Measurements from ENCODE around the gene PDE10A.

The PDE10A gene

DNA sequence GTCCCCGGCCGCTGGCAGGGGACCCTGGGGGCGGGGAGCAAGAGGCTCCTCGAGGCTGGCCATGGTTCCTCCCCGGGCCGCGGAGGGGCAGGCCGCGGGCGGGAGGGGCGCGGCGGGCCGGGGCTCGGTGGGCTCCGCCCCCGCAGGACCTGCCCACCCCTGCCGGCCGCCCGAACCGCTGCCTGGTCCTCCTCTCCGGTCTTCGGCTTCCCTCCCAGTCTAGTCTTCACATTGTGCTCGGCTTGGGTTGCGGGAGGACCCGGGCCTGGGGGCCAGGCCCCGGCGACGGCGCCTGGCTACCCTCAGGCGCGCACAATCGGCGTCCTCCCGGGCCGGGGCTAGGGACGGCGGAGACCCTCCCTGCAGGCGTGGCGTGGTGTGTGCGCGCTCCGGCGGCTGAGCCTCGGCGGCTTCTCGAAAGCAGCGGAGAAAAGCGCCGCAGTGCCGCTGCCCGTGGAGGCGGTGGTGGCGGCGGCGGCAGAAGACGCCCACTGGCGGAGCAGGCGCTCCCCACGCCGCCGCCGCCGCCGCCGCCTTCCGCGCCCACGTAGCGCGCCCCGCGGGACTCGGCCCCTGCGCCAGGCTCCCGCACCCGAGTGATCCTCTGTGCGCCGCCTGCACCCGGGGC is at the start of gene PDE10A:
Gene PDE10A (minus strand): TSS at position 493 of the 628 bp plus-strand sequence. CDS start 430 bp downstream, at position 63.
- DNase-seq (ENCODE audit: low read depth, low spot score): no peak

DNA sequence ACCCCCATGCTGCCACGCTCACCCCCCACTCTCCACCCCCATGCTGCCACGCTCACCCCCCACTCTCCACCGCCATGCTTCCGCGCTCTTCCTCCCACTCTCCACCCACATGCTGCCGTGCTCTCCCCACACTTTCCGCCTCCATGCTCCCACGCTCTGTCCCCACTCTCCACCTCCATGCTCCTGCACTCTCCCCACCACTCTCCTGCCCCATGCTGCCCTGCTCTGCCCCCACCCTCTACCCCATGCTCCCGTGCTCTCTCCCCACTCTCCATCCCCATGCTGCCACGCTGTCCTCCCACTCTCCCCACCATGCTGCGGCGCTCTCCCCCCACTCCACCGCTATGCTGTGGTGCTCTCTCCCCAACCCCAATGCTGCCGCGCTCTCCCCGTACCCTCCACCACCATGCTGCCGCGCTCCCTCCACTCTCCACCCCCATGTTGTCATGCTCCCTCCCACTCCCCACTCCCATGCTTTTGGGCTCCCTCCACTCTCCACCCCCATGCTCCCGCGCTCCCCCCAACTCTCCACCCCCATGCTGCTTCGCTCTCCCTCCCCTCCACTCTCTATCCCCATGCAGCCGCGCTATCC is 46.0 kb upstream of the PDE10A start:
- no peak for DNase-seq (ENCODE audit: low read depth, low spot score)

DNA sequence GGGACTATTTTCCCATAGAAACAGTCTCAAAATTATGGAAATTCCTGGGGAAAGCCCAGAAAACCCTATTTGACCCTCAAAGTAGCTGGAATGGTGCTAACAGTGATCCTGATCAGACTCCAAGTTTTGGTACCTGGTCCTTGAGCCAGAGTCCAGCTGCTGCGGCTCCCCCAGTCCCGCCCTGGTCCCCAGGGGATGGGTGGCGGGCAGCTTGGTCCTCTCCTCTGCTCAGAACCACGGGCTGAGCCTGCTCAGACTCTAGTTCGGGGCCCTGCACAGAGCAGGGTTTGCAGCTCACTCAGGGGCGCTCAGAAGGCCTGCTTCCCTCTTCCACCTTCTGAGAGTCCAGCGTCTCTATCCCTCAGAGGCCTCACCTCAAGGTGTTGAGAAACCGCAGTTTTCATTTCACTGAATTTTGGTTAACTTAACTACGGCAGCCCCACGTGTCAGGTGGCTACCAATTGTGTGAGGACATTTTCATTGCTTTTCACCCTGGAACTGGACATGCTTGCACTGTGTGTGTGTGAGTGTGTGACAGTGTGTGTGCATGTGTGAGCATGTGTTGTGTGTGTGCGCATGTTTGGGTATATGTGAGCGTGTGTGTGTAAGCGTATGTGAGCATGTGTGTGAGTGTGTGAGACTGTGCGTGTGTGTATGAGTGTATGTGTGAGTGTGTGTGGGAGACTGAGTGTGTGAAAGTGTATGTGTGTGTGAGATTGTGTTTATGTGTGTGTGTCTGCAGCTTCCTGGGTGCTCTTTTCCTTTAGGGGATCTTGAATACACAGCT is 44.2 kb upstream of the PDE10A start:
- no peak for DNase-seq (ENCODE audit: low read depth, low spot score)

DNA sequence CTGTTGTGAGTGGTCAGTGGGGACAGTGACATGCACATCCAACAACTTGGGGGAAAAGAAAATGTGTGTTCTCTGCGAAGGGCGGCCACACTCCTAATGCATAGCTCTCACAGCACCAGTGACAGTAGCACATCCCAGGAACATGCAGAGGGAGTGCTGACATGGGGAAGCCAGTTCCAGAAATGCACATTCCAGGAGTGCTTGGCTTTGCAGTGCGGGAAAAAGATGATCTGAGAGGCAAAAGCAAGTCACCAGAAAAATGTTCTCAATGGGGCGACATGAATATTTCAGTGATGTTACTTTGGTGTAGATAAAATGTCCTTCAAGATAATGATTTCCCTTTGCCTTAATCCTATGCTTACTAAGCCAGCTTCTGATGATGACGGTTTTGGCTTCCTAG is 42.9 kb upstream of the PDE10A start:
- no peak for DNase-seq (ENCODE audit: low read depth, low spot score)

DNA sequence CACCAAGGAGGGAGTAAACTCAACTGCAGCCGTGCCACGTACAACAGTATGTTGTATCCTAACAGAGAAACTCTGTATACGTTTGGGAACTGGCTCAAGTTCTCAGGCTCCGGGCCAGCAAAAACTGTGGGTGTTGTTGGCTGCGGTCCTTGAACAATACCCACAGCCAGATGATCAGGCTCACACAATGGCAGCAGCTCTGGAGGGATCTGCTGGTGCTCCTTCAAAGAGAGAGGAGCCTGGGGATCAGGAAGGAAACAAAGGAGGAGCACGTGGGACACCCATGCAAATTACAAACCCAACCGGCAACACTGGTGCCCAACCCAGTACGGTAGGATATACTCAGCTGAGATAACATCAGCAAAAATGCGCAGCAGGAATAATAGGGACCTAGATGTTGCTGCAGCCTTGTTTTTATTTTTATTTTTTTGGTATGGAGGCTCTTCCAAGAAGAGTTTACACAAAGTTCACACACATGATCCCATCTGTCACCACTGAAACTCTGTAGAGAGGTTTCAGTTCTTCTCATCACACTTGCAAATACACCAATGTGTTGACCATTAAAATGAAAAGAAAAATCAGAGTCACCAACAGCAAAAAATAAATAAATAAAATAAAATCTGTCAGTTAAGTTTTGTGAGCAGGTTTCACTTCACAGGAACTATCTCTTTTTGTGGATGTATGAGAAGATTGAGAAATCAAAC is 41.2 kb upstream of the PDE10A start:
- DNase-seq (ENCODE audit: low read depth, low spot score): no peak

DNA sequence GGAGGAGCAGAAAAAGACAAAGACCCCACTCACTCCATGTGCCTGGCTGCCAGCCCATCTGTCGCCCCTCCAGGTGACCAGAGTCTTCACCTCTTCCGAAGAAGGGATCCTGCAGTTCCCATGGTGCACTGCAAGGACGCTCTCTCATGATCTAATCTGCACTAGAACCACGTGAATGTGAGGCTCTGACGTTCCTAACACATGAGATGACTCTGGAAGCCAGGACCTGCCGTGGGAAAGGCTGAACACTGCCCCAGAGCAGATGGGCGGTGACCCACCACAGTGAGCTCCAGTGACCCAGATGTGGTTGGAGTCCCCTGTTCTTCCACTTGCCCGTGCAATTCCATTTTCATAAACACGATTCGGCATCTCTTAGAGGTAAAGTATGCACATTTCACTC is 39.6 kb upstream of the PDE10A start:
- no peak for DNase-seq (ENCODE audit: low read depth, low spot score)

DNA sequence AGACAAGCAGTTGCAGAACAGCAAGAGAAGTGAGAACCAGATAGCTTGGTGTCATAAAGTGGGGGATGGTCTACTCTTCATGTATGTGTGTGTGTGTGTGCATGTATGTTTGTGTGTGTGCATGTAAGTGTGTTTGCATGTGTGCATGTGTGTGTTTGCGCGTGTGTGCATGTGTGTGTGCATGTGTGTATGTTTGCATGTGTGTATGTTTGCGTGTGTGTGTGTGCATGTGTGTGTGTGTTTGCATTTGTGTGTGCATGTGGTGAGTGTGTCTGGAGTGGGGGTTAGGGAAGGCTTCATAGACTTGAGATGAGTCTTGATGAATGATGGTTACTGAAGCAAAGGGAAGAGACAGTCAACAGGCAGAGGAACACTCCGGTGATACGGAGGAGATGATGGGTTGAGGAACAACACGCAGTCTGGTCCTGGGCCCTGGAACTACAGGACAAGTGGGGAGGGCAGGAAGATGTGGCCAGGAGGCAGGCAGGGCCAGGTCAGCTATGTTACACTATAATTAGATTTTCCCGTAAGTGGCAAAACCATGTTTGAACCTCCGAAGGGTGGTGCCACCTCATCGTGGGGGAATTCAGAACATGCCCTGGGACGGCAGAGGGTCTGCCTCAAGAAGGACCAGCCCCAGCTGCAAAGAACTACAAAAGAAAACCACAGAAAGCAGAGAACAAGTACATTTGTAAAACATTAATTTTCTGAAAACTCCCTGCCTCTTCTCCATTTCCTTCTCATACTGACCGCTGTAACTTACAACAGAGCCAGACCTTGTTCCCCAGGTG is 38.7 kb upstream of the PDE10A start:
- no peak for DNase-seq (ENCODE audit: low read depth, low spot score)

DNA sequence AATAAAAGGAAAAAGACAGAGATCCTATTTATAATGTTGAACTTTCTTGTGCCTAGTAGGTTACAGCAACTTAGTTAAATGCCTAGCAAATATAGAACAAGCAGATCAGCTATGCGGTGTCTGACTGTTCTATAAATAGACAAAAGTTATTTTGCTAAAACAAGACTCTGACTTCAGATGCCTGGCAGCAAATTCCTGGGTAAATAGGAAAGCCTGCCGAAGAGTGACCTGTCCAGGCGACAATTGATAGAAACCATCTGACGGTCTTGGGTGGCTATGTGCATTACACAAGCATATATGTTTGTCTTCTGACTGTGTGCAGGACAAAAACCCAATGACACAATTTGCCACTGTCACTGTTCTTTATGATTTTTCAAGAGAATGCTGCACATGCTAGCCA is 38.0 kb upstream of the PDE10A start:
- no peak for DNase-seq (ENCODE audit: low read depth, low spot score)

DNA sequence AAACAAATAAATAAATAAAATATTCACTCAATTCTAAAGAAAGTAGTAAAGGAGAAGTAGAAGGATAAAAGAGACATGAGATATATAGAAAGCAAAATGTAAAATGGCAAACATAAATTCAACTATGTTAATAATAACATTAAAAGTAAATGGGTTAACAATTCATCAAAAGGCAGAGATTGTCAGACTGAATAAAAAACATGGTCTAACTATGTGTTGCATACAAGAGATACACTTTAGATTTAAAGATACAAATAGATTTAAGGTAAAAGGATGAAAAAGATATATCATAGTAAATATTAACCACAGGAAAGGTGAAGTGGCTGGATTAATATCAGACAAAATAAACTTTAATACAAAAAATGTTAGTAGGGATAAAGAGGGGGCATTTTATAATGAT is 35.8 kb upstream of the PDE10A start:
- no peak for DNase-seq (ENCODE audit: low read depth, low spot score)

DNA sequence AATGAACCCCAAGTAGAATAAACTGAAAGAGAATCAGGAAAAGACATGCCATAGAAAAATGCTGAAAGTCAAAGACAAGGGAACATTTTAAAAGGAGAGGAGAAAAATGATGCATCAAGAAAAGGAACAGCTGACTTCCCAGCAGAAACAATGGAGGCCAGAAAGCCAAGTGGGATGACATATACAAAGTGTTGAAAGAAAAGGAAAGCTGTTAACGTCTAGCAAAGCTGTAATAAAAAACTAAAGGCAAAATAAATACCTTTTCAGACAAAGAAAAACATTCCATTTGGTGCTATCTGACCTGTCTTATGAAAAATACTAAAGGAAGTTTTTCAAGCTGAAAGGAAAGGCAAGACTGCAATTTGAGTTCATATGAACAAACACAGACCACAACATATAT is 34.1 kb upstream of the PDE10A start:
- no peak for DNase-seq (ENCODE audit: low read depth, low spot score)

DNA sequence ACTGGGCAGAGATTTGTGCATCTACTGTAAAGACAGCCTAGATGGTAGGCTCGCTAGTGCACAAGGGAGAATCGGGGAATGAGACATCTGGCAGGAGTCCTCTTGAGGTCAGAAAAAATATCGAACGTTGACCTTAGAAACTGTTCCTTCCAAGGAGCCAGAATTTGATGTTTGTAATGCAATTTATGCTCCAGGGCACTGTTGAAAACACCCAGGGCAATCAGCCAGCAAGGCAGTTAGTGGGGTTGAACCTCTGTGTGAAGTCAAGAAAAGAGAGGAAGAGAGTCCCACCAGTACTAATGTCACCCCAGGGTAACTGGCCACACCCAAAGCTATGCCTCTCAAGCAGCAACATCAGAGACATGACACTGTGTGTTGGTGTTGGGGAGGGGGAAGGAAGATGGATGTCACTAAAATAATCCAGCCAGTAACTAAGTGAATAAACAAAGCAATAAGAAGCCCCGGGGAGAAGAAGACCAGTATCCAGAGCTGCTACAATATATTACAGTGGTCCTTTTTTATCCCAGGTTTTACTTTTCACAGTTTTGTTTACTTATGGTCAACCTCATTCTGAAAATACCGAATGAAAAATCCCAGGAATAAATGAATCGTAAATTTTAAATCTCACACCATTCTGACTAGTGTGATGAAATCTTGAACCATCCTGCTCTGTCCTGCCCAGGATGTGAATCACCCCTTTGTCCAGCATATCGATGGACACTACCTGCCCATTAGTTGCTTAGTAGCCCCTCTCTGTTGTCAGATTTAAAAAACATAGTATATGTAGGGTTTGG is 32.9 kb upstream of the PDE10A start:
- DNase-seq (ENCODE audit: low read depth, low spot score): no peak

DNA sequence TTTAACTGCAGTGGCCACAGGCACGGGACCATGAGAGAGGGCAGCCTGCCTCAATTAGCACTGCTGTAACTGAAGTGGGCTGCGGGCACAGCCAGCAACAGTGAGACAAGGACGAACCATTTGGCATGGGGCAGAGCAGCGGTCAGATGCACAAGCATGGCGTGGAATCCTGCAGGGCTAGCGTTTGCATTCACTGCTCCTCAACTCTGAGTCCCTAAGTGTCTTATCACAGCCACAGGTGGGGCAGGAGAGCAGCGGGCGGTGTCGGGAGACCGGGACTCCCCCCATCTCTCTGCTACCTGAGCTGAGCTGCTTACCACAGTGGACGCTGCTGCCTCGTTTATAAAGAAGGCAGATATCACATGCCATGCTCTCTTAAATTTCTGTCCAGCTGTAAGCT is 31.3 kb upstream of the PDE10A start:
- no peak for DNase-seq (ENCODE audit: low read depth, low spot score)

DNA sequence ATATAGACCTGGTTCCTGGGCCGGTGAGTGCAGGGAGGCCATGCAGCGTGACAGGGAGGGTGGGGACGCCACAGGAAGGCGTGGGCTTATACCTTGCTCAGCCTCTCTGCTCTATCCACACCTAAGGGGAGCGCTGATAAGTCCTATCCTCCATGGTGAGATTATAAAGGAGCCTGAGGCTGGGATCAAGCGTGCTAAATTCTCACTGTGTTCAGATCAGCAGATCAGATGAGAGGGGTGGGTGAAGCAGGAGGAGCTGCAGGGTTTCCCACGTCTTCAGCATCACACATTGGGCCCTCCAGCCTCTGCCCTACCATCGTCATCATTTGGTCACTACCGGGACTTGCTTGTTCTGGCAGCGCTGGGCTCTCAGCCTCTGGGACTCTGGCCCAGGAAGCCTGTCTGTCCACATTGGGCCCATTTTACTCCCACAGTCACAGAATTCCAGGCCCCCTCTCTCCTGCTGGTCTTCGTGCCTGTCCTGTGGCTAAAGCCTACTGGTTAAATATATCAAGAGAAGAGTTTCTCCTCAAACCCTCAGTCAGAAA is 29.1 kb upstream of the PDE10A start:
- DNase-seq (ENCODE audit: low read depth, low spot score): no peak

DNA sequence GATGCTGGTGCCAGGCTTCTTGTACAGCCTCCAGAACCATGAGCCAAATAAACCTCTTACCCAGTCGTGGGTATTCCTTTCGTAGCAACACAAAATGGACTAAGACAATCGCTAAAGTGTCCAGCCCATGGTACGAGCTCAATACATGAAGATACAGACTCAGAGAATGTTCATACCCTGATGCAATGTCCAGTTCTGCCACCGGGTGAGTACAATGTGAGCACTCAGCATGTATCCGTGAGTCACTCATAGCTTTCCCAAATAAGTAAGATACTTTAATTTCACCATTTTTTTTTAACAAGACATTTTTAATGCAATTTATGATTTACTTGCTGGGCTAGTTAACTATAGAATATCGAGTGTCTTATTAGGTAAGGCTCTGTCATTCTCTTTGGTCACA is 26.7 kb upstream of the PDE10A start:
- no peak for DNase-seq (ENCODE audit: low read depth, low spot score)

DNA sequence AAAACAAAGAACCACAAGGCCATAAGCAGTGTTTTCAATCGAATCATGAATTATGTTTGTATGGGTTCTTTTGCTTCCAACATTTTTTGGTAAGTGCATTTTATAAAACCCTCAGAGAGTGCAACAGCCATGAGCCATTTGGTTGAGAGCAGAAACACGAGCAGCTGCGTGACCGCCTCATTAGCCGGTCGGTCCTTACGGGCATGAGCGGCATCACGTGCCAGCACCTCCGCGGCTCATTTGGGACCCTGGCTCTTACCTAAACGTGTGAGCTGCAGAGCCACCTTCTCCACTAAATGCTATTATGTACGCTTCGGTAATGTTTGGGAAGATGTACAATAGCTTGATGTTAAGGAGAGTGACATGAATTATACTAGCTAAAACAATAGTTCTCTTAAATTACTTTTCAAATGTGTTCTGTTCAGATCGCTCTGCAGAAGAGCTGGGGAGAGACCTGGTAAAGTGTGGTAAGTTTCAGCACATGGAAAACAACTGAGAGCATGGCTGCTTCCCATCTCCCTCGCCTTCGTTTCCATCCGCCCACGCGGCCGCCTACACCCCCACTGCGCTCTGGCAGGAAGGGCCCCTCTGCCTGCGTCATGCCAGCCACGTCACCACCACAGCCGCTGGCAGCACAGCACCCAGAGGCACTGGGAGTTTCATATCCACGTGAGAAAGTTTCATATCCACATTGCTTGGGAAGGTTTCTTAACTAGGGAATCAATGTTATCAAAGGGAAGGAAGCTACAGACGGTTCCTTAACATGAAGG is 23.7 kb upstream of the PDE10A start:
- no peak for DNase-seq (ENCODE audit: low read depth, low spot score)

DNA sequence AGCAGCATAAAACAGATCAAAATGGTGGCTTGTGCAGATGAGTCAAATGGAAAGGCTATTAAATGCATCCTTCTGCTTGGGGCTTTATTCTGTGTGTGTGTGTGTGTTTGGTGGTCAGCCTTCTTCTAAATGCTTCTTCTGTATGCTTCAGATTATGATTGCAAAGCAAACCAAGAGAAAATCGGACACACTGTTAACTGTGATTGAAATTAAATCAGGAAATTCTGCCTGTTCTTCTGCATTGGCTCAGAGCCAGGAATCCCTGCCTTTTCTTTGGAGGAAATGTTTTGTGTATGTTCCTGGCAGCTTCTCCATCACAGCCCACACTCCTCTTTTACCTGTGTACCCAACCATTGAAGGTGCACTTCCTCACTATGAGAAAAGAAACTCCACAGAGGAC is 22.3 kb upstream of the PDE10A start:
- no peak for DNase-seq (ENCODE audit: low read depth, low spot score)

DNA sequence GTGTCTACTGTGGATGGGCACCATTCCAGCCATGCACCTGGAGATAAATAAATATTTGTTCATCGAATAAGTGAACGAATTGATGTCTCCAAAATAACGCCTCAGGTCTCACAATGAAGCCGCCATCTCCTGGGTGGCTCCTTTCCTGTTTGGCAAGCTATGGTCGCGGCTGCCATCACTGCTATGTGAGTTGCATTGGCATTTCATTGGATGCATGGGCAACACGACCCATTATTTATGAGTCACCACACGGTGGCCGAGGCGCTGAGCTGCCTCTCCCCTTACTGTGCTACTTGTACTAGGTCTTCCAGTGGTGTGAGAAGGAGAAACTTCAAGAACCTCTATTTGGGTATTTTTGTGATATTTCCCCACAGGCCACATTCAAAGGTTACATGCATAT is 21.3 kb upstream of the PDE10A start:
- no peak for DNase-seq (ENCODE audit: low read depth, low spot score)

DNA sequence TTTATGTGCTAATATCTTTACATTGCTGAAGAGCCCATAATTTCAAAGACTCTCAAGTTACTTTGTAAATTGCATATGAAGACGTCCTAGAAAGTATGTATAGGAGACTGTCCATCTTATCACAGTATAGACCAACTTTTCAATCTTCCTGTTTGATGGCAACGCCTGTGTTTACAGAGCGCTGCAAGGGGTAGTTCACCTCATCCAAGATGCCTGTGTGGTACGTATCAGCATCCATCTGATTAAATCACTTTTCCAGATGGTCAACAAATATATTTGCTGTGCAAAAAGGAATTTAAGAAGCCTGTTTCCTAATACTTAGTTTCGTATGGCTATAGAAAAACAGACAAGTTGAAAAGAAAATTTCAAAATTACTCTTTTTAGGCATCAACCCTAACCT is 17.9 kb upstream of the PDE10A start:
- no peak for DNase-seq (ENCODE audit: low read depth, low spot score)

DNA sequence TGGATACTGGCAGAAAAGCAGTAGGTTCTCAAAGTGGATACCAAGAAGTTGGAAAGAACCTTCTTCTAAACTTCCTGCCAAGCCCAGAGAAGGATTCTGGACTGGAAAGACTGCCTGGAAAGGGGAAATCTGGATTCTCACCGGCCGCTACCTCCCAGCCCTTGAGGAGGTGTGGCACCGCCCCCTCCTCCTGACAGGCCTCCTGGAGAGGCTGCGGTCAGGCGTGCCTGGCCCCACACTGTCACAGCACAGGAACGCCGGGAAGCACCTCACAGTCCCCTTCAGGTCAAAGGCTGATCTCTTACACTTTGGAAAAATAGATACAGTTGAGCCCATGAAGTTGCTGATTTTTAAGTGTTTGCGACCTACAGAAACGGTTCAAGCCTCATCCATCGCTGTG is 16.3 kb upstream of the PDE10A start:
- no peak for DNase-seq (ENCODE audit: low read depth, low spot score)

DNA sequence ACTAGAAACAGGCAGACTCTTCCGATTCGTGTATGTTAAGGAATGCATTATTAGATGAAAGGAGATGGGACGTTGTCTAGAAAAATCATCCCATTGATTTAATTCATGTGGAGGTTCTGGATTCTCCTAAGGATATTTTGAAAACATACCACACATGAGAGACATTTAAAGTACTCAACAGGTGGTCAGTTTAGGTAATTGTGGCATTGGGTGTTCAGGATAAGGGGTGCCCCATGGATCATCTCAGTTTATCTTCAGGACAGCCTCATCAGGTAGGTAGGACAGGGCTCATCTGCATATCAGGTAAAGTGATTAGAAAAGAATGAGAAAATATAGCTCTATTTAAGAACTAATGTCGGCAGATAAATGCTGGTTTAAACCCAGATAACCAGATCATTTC is 15.9 kb upstream of the PDE10A start:
- DNase-seq (ENCODE audit: low read depth, low spot score): no peak
